HepG2 (cell line): ENCODE results near the gene GARIN3. TPM values are rescaled to one million over a fixed set of nuclear protein-coding genes. Genes with fewer than 3 reads are reported as not detected.

Experiments used
- ATAC-seq: fragments of 200-7000 bp; cut with Tn5 transposase; 3 replicates; pipeline ENCODE4 v1.9.1; 2020; ENCODE audit warnings: mild to moderate bottlenecking, moderate library complexity
- BruUV-seq: library from RNA; stranded (reverse); fragments of 400-500 nt; replicated peaks from 2 replicates; lab custom pipeline; 2021; lab: Mats Ljungman, UMichigan
- CTCF ChIA-PET: fragments of 300-600 bp; formaldehyde crosslinking; extraction: SDS; loops from one replicate; lab custom pipeline; 2021; ENCODE audit warnings: low total read pairs, inconsistent platforms, low intra/inter-chr PET ratio; lab: Yijun Ruan, JAX
- POLR2A ChIA-PET: fragments of 350-600 bp; sonication (Branson Sonifier 250); formaldehyde crosslinking; loops from one replicate; lab custom pipeline; 2020; ENCODE audit warnings: antibody characterized with exemption, inconsistent platforms; lab: Yijun Ruan, JAX
- DNase-seq: peaks from one replicate; pipeline ENCODE4 v3.0.0-alpha.2; 2015; ENCODE audit warnings: low spot score
- FAIRE-seq: peaks from 3 replicates; lab custom pipeline; 2011; peaks lifted over from hg19 to GRCh38; lab: Jason Lieb, UNC
- H2AFZ ChIP-seq: one replicate; pipeline ENCODE4 v1.6.1; 2011; ENCODE audit warnings: low read length, inconsistent platforms
- H3K27ac ChIP-seq: fragments of 300-600 bp; 3 replicates; pipeline ENCODE4 v1.8.0; 2011; ENCODE audit warnings: mixed run types, mild to moderate bottlenecking, mixed read lengths, low read length, inconsistent platforms; ENCODE audit not compliant: insufficient read depth; ENCODE audit errors: extremely low read length
- H3K27me3 ChIP-seq, 2 experiments: fragments of 200-600 bp in 1 of 2; 2 replicates in 1 of 2; 3 replicates in 1 of 2; pipeline versions ENCODE4 v1.6.0 to v1.8.0; 2011; ENCODE audit warnings: low read length in 2 of 2, mild to moderate bottlenecking in 2 of 2, moderate library complexity in 2 of 2, inconsistent platforms in 1 of 2; ENCODE audit not compliant: insufficient read depth in 2 of 2, control insufficient read depth in 1 of 2
- H3K36me3 ChIP-seq, 2 experiments: fragments of 200-600 bp in 1 of 2; replicated peaks in 1 of 2; 2 replicates in 1 of 2; 3 replicates in 1 of 2; pipeline versions ENCODE4 v1.5.1 to v1.8.0; 2011; ENCODE audit warnings: low read length in 2 of 2, inconsistent platforms in 1 of 2; ENCODE audit not compliant: insufficient read depth in 2 of 2, control insufficient read depth in 1 of 2
- H3K4me1 ChIP-seq: 2 replicates; pipeline ENCODE4 v1.5.1; 2012; ENCODE audit warnings: low read length, inconsistent platforms; ENCODE audit not compliant: insufficient read depth
- H3K4me2 ChIP-seq: 2 replicates; pipeline ENCODE4 v1.6.0; 2011; ENCODE audit warnings: low read depth, low read length, inconsistent platforms
- H3K4me3 ChIP-seq, 3 experiments: fragments of 200-600 bp in 1 of 3; sonication (generic), shearing (Covaris generic) in 1 of 3; replicated peaks in 1 of 3; 2 replicates each; pipeline ENCODE4 v1.5.1; 2011 to 2016; ENCODE audit warnings: low read length in 3 of 3, inconsistent platforms in 2 of 3, low read depth in 2 of 3, mild to moderate bottlenecking in 2 of 3, control low read depth in 1 of 3, mixed read lengths in 1 of 3; ENCODE audit not compliant: insufficient read depth in 1 of 3
- H3K79me2 ChIP-seq: one replicate; pipeline ENCODE4 v1.6.1; 2011; ENCODE audit warnings: low read length, inconsistent platforms; ENCODE audit not compliant: insufficient read depth
- H3K9ac ChIP-seq: 2 replicates; pipeline ENCODE4 v1.6.0; 2011; ENCODE audit warnings: mild to moderate bottlenecking, low read depth, low read length, inconsistent platforms; ENCODE audit not compliant: insufficient read depth
- H3K9me3 ChIP-seq: 2 replicates; pipeline ENCODE4 v1.5.1; 2012; ENCODE audit warnings: mild to moderate bottlenecking, low read length
- H4K20me1 ChIP-seq: 2 replicates; pipeline ENCODE4 v1.6.0; 2011; ENCODE audit warnings: inconsistent platforms, mild to moderate bottlenecking, low read length, moderate library complexity; ENCODE audit not compliant: insufficient read depth
- ATF7-NPFF ChIP-seq: sonication (generic); formaldehyde crosslinking; IDR thresholded peaks from 2 replicates; pipeline ENCODE4 v1.8.1; 2023; ENCODE audit warnings: mild to moderate bottlenecking, low read depth, missing genetic modification reagents, moderate library complexity
- CBX5 ChIP-seq: sonication (generic); formaldehyde crosslinking; IDR thresholded peaks from 2 replicates; pipeline ENCODE4 v1.4.0; 2020; ENCODE audit warnings: missing genetic modification reagents, borderline replicate concordance
- CHD2 ChIP-seq: IDR thresholded peaks from 2 replicates; pipeline ENCODE4 v1.6.1; 2011; ENCODE audit warnings: low read depth, low read length, improper control_type of control experiment
- HINFP ChIP-seq: sonication (generic); formaldehyde crosslinking; IDR thresholded peaks from 2 replicates; pipeline ENCODE4 v1.4.0; 2020; ENCODE audit warnings: low read depth, mild to moderate bottlenecking, missing genetic modification reagents
- PBX2 ChIP-seq: IDR thresholded peaks from 2 replicates; pipeline ENCODE4 v1.6.1; 2016; ENCODE audit warnings: control low read depth
- SP4 ChIP-seq: sonication (generic); formaldehyde crosslinking; IDR thresholded peaks from 2 replicates; pipeline ENCODE4 v1.8.1; 2023; ENCODE audit warnings: mild to moderate bottlenecking, missing genetic modification reagents
- ZNF136 ChIP-seq: sonication (generic); formaldehyde crosslinking; IDR thresholded peaks from 2 replicates; pipeline ENCODE4 v1.8.1; 2022; ENCODE audit warnings: low read depth, mild to moderate bottlenecking, moderate library complexity, missing genetic modification reagents
- ZNF256 ChIP-seq: sonication (generic); formaldehyde crosslinking; conservative IDR thresholded peaks from 2 replicates; pipeline ENCODE4 v1.4.0; 2020; ENCODE audit warnings: missing genetic modification reagents
- ZNF550 ChIP-seq: sonication (generic); formaldehyde crosslinking; IDR thresholded peaks from 2 replicates; pipeline ENCODE4 v1.4.0; 2020; ENCODE audit warnings: mild to moderate bottlenecking, missing genetic modification reagents, borderline replicate concordance
- ZNF580 ChIP-seq: IDR thresholded peaks from 2 replicates; pipeline ENCODE4 v1.6.1; 2016; ENCODE audit warnings: low read depth, borderline replicate concordance
- ZNF589 ChIP-seq: sonication (generic); formaldehyde crosslinking; conservative IDR thresholded peaks from 2 replicates; pipeline ENCODE4 v1.8.0; 2022; ENCODE audit warnings: mild to moderate bottlenecking, moderate library complexity, missing genetic modification reagents
- ZNF746 ChIP-seq: sonication (generic); formaldehyde crosslinking; IDR thresholded peaks from 2 replicates; pipeline ENCODE4 v1.8.0; 2022; ENCODE audit warnings: mild to moderate bottlenecking, missing genetic modification reagents
- ZNF761 ChIP-seq: sonication (generic); formaldehyde crosslinking; conservative IDR thresholded peaks from 2 replicates; pipeline ENCODE4 v1.4.0; 2020; ENCODE audit warnings: mild to moderate bottlenecking, missing genetic modification reagents
- ZNF800 ChIP-seq: sonication (generic); formaldehyde crosslinking; IDR thresholded peaks from 2 replicates; pipeline ENCODE4 v1.4.0; 2020; ENCODE audit warnings: missing genetic modification reagents
- WGBS: methylation state at CpG from one replicate; pipeline ENCODE4 v1.1.6; 2017; ENCODE audit warnings: low lambda C conversion rate; 5-methylcytosine and 5-hydroxymethylcytosine counted together
- in situ Hi-C: cut with HindIII; loops from 2 replicates; pipeline ENCODE4 v1.10.0; 2017; ENCODE audit warnings: low pct_unique_long_range_greater_than_20kb; ENCODE audit not compliant: extremely low pct_ligation_motif_present
- intact Hi-C: fragments of 100-400 bp; cut with micrococcal nuclease; formaldehyde crosslinking; loops from one replicate; pipeline ENCODE4 v1.10.0; 2022; ENCODE audit not compliant: unreplicated experiment
- polyA plus RNA-seq, 8 experiments: library from polyadenylated mRNA; depleted of rRNA in 3 of 8; stranded (reverse) in 7 of 8; unstranded in 1 of 8; fragments of >200 nt; fragmentation: Illumina TruSeq in 4 of 8; extraction: Trizol in 4 of 8; gene quantifications; 2 replicates each; pipeline versions ENCODE4 v1.2.1 to v1.2.3, GENCODE V29; 2011 to 2016; ENCODE audit warnings: low read depth in 4 of 8, missing spikeins in 1 of 8, mixed read lengths in 1 of 8; ENCODE audit not compliant: insufficient read depth in 1 of 8
- total RNA-seq, 5 experiments: library from RNA; depleted of rRNA; stranded (reverse); fragments of >200 nt; fragmentation: Illumina TruSeq; extraction: Trizol; gene quantifications; 2 replicates each; pipeline ENCODE4 v1.2.3, GENCODE V29; 2016; ENCODE audit warnings: low read depth in 1 of 5

The GARIN3 gene
- total and polyA plus RNA-seq, 2 of the 13 experiments (the other 11 are each of a cell fraction or from before 2014, with no cell fraction given): not detected

GRCh38 chr5:157150995-157151394 is 15.1 kb downstream of the GARIN3 start:
- no peak for FAIRE-seq
- in situ Hi-C loops: no loop called here
- no peaks in the 10 kb centered on the region for H3K4me1 ChIP-seq
- no peak overlapping the region for H3K27ac ChIP-seq
- WGBS: 31% methylated on average over 3 of the region's 3 CpGs
- no TSS peak for BruUV-seq
- no peak overlapping the region for H3K4me3 ChIP-seq
- CTCF ChIA-PET: no interaction called here
- POLR2A ChIA-PET: interaction anchor here (0.9 kb wide), 1 partner anchor 9 kb away, joined by 3 read pairs; the partner anchor contains the start of gene MED7
- H3K27me3 ChIP-seq: 0 out of 5 replicates have a peak, but pooled peaks cover 0 to 3% of the 10 kb centered on the region in 2 experiments
- no peaks in the 10 kb centered on the region for H3K79me2 ChIP-seq
- H3K4me2 ChIP-seq: no peak overlapping the region
- no peaks in the 10 kb centered on the region for H4K20me1 ChIP-seq
- H3K9ac ChIP-seq: no peak overlapping the region
- TF ChIP-seq ZNF580 (CRISPR knock-in tag) (no peak), ZNF746 (CRISPR knock-in tag) (no peak), HINFP (CRISPR knock-in tag) (no peak), PBX2 (no peak), CBX5 (CRISPR knock-in tag) (no peak), ZNF136 (CRISPR knock-in tag) (no peak), ZNF550 (CRISPR knock-in tag) (no peak), CHD2 (no peak), ZNF761 (no peak), ZNF256 (CRISPR knock-in tag) (no peak), ZNF589 (CRISPR knock-in tag) (no peak), ATF7-NPFF (CRISPR knock-in tag) (no peak), ZNF800 (no peak), SP4 (CRISPR knock-in tag) (no peak)
- TF ChIP-seq, all 625 proteins: peak for 0
- Histone ChIP-seq H3K36me3 (no peaks in the 10 kb centered on the region), H3K9me3 (no peaks in the 10 kb centered on the region), H2AFZ (no peak overlapping the region)
- no peak for ATAC-seq
- DNase-seq: no peak
- intact Hi-C loops: no loop called here
